ENCODE data around the gene CDAN1.

GRCh38 chr15:42736178-42736792, 643 bp downstream of the CDAN1 start:
- TF ChIP-seq, protein P1, sequence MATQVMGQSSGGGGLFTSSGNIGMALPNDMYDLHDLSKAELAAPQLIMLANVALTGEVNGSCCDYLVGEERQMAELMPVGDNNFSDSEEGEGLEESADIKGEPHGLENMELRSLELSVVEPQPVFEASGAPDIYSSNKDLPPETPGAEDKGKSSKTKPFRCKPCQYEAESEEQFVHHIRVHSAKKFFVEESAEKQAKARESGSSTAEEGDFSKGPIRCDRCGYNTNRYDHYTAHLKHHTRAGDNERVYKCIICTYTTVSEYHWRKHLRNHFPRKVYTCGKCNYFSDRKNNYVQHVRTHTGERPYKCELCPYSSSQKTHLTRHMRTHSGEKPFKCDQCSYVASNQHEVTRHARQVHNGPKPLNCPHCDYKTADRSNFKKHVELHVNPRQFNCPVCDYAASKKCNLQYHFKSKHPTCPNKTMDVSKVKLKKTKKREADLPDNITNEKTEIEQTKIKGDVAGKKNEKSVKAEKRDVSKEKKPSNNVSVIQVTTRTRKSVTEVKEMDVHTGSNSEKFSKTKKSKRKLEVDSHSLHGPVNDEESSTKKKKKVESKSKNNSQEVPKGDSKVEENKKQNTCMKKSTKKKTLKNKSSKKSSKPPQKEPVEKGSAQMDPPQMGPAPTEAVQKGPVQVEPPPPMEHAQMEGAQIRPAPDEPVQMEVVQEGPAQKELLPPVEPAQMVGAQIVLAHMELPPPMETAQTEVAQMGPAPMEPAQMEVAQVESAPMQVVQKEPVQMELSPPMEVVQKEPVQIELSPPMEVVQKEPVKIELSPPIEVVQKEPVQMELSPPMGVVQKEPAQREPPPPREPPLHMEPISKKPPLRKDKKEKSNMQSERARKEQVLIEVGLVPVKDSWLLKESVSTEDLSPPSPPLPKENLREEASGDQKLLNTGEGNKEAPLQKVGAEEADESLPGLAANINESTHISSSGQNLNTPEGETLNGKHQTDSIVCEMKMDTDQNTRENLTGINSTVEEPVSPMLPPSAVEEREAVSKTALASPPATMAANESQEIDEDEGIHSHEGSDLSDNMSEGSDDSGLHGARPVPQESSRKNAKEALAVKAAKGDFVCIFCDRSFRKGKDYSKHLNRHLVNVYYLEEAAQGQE (IDR thresholded peaks at IDR 0.05; ENCODE audit: insufficient replicate concordance, low read depth) = no peak
- TF ChIP-seq CTCF (IDR thresholded peaks at IDR 0.05; ENCODE audit: insufficient read depth, low read length) = no peak
- no peak for TF ChIP-seq GABPA (IDR thresholded peaks at IDR 0.05; ENCODE audit: low read depth)
